Trophoblast cell (in vitro differentiated cells and primary cell): Measurements from ENCODE around the gene PRIMA1.

Experiments
- DNase-seq, 2 donors: peaks; one replicate each; pipeline ENCODE4 v3.0.0-alpha.2; 2016
- H2AFZ ChIP-seq: 2 replicates; pipeline ENCODE4 v1.6.1; 2013; ENCODE audit warnings: low read length, moderate library complexity, mild to moderate bottlenecking; ENCODE audit not compliant: insufficient read depth, poor library complexity
- H2AK5ac ChIP-seq: 2 replicates; pipeline ENCODE4 v1.6.1; 2013; ENCODE audit warnings: mild to moderate bottlenecking, low read length
- H2BK120ac ChIP-seq: 2 replicates; pipeline ENCODE4 v1.6.1; 2013; ENCODE audit warnings: low read length, mild to moderate bottlenecking, moderate library complexity; ENCODE audit not compliant: insufficient read depth, poor library complexity
- H2BK12ac ChIP-seq: 2 replicates; pipeline ENCODE4 v1.6.1; 2013; ENCODE audit warnings: mild to moderate bottlenecking, low read length, moderate library complexity
- H2BK5ac ChIP-seq: 2 replicates; pipeline ENCODE4 v1.6.1; 2013; ENCODE audit warnings: low read length, low read depth, moderate library complexity, mild to moderate bottlenecking; ENCODE audit not compliant: poor library complexity
- H3K14ac ChIP-seq: 2 replicates; pipeline ENCODE4 v1.6.1; 2013; ENCODE audit warnings: mild to moderate bottlenecking, low read length
- H3K18ac ChIP-seq: 2 replicates; pipeline ENCODE4 v1.6.1; 2013; ENCODE audit warnings: mild to moderate bottlenecking, low read length
- H3K23ac ChIP-seq: 2 replicates; pipeline ENCODE4 v1.6.1; 2013; ENCODE audit warnings: low read length
- H3K27ac ChIP-seq: 2 replicates; pipeline ENCODE4 v1.5.1; 2013; ENCODE audit warnings: low read depth, mild to moderate bottlenecking, inconsistent platforms, low read length, moderate library complexity
- H3K27me3 ChIP-seq: 2 replicates; pipeline ENCODE4 v1.6.1; 2013; ENCODE audit warnings: inconsistent platforms, mild to moderate bottlenecking, low read length, moderate library complexity; ENCODE audit not compliant: insufficient read depth
- H3K36me3 ChIP-seq, 2 experiments: 1 replicate in 1 of 2; 2 replicates in 1 of 2; pipeline ENCODE4 v1.6.1; 2013; ENCODE audit warnings: low read length in 2 of 2, mild to moderate bottlenecking in 2 of 2, moderate library complexity in 1 of 2; ENCODE audit not compliant: insufficient read depth in 2 of 2, control insufficient read depth in 1 of 2
- H3K4ac ChIP-seq: 2 replicates; pipeline ENCODE4 v1.6.1; 2013; ENCODE audit warnings: low read depth, mild to moderate bottlenecking, low read length, moderate library complexity
- H3K4me1 ChIP-seq, 2 experiments: 1 replicate in 1 of 2; 2 replicates in 1 of 2; pipeline ENCODE4 v1.6.1; 2013; ENCODE audit warnings: low read length in 2 of 2, mild to moderate bottlenecking in 2 of 2, moderate library complexity in 1 of 2; ENCODE audit not compliant: insufficient read depth in 2 of 2, control insufficient read depth in 1 of 2
- H3K4me2 ChIP-seq: 2 replicates; pipeline ENCODE4 v1.6.1; 2013; ENCODE audit warnings: inconsistent platforms, mild to moderate bottlenecking, low read length, moderate library complexity
- H3K4me3 ChIP-seq: 2 replicates; pipeline ENCODE4 v1.5.1; 2013; ENCODE audit warnings: mild to moderate bottlenecking, low read depth, low read length, inconsistent platforms
- H3K79me1 ChIP-seq: one replicate; pipeline ENCODE4 v1.6.1; 2013; ENCODE audit warnings: low read length
- H3K79me2 ChIP-seq: 2 replicates; pipeline ENCODE4 v1.6.1; 2013; ENCODE audit warnings: low read length, mild to moderate bottlenecking; ENCODE audit not compliant: control insufficient read depth, insufficient read depth, poor library complexity
- H3K9ac ChIP-seq: 2 replicates; pipeline ENCODE4 v1.6.1; 2013; ENCODE audit warnings: mild to moderate bottlenecking, low read length
- H3K9me3 ChIP-seq: 2 replicates; pipeline ENCODE4 v1.6.1; 2013; ENCODE audit warnings: low read depth, mild to moderate bottlenecking, control low read depth, inconsistent platforms, low read length; ENCODE audit not compliant: insufficient read depth
- H4K12ac ChIP-seq: 2 replicates; pipeline ENCODE4 v1.6.1; 2013; ENCODE audit warnings: low read depth, mild to moderate bottlenecking, low read length, moderate library complexity
- H4K8ac ChIP-seq: 2 replicates; pipeline ENCODE4 v1.6.1; 2013; ENCODE audit warnings: low read depth, mild to moderate bottlenecking, low read length, moderate library complexity
- H4K91ac ChIP-seq: one replicate; pipeline ENCODE4 v1.6.1; 2013; ENCODE audit warnings: low read depth, mild to moderate bottlenecking, low read length, moderate library complexity
- WGBS: extraction: QIAGEN DNeasy Blood & Tissue Kit; methylation state at CpG from one replicate; pipeline ENCODE4 v1.1.7; 2013; ENCODE audit warnings: missing lambda C conversion rate; ENCODE audit not compliant: insufficient read length, insufficient coverage; ENCODE audit errors: extremely low coverage; 5-methylcytosine and 5-hydroxymethylcytosine counted together

PRIMA1 gene

DNA sequence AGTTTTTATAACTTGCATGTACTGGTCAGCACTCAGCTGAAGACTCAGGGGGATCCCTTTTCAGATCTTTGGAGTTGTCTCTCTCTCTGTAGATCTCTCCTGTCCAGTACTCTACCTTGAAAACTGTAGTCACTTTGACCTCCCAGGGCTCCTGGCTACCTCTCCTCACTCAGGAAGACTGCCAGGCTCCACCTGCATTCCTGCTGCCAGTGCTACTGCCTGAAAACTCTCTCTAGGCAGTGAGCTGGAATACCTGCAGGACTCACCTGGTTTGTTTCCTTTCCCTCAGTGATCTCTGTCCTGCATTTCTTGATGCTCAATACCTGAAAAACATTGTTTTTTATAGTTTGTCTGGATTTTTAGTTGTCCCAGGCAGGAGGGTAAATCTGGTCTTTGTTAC is 87.4 kb downstream of the PRIMA1 start:
- Histone ChIP-seq H2AK5ac (no peak overlapping the region), H3K9me3 (peaks cover 2% of the 10 kb centered on the region), H3K79me1 (no peaks in the 10 kb centered on the region), H3K14ac (no peak overlapping the region), H2BK5ac (no peak overlapping the region), H3K9ac (no peak overlapping the region), H4K91ac (no peak overlapping the region), H4K8ac (no peak overlapping the region), H3K36me3 (no peaks in the 10 kb centered on the region), H3K4me2 (no peak overlapping the region), H3K4ac (no peak overlapping the region), H3K79me2 (no peaks in the 10 kb centered on the region), H3K18ac (no peak overlapping the region), H3K4me3 (no peak overlapping the region), H2BK120ac (no peak overlapping the region), H2BK12ac (no peak overlapping the region), H3K23ac (no peak overlapping the region), H3K27me3 (no peaks in the 10 kb centered on the region), H3K4me1 (no peaks in the 10 kb centered on the region), H4K12ac (no peak overlapping the region), H2AFZ (no peak overlapping the region), H3K27ac (no peak overlapping the region)
- no peak for DNase-seq

DNA sequence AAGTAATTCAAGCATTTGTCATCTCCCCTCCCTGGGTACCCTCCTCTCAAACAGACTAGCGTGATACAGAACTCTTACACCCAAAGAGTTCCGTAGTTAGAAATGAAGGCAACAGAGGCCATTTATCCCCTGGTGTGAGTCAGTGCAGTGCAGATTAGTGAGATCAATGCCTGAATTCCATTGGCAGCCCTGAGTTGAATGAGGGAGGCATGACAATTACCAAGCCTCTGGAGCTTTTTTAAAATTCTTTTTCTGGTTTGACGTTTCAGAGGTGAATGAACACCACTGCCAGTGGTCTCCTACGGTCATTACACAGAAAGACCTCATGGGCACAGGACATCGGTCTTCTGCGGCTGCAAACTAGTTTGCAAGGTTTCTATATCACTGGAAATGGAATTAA is 94.4 kb downstream of the PRIMA1 start:
- Histone ChIP-seq H4K12ac (no peak overlapping the region), H4K8ac (no peak overlapping the region), H3K27me3 (no peaks in the 10 kb centered on the region), H3K79me1 (no peaks in the 10 kb centered on the region), H3K18ac (no peak overlapping the region), H3K36me3 (no peaks in the 10 kb centered on the region), H3K4ac (no peak overlapping the region), H3K9me3 (peaks cover 2% of the 10 kb centered on the region), H2AFZ (no peak overlapping the region), H4K91ac (no peak overlapping the region), H3K79me2 (no peaks in the 10 kb centered on the region), H2BK12ac (no peak overlapping the region), H2BK5ac (no peak overlapping the region), H3K4me3 (no peak overlapping the region), H3K14ac (no peak overlapping the region), H3K27ac (no peak overlapping the region), H2AK5ac (no peak overlapping the region), H3K23ac (no peak overlapping the region), H3K4me2 (no peak overlapping the region), H3K9ac (no peak overlapping the region), H3K4me1 (no peaks in the 10 kb centered on the region), H2BK120ac (no peak overlapping the region)
- no CpG with 5 or more reads among the region's 6 CpGs for WGBS
- DNase-seq, result no peak

- Histone ChIP-seq H3K9ac (no peak overlapping the region), H3K4ac (no peak overlapping the region), H3K36me3 (no peaks in the 10 kb centered on the region), H4K12ac (no peak overlapping the region), H3K14ac (no peak overlapping the region), H4K8ac (no peak overlapping the region), H2BK120ac (no peak overlapping the region), H4K91ac (no peak overlapping the region), H3K27ac (no peak overlapping the region), H2BK12ac (no peak overlapping the region), H3K79me2 (no peaks in the 10 kb centered on the region), H2BK5ac (no peak overlapping the region), H3K18ac (no peak overlapping the region), H3K79me1 (no peaks in the 10 kb centered on the region), H2AFZ (no peak overlapping the region), H3K27me3 (no peaks in the 10 kb centered on the region), H3K4me1 (no peaks in the 10 kb centered on the region), H3K23ac (no peak overlapping the region), H3K9me3 (no peaks in the 10 kb centered on the region), H2AK5ac (no peak overlapping the region), H3K4me2 (no peak overlapping the region), H3K4me3 (no peak overlapping the region)
- no CpG with 5 or more reads among the region's 16 CpGs for WGBS
- peak; percentile 13 to 55 for DNase-seq
Observed at GRCh38 chr14:93691042-93691780, 97.1 kb downstream of the PRIMA1 start.

GRCh38 chr14:93690146-93690545 is 98.1 kb downstream of the PRIMA1 start:
- Histone ChIP-seq H3K9me3 (no peaks in the 10 kb centered on the region), H3K27ac (no peak overlapping the region), H3K4me3 (no peak overlapping the region), H4K8ac (no peak overlapping the region), H2AFZ (no peak overlapping the region), H2BK120ac (no peak overlapping the region), H3K9ac (no peak overlapping the region), H3K18ac (no peak overlapping the region), H3K4me1 (no peaks in the 10 kb centered on the region), H3K4ac (no peak overlapping the region), H3K4me2 (no peak overlapping the region), H3K27me3 (no peaks in the 10 kb centered on the region), H3K14ac (no peak overlapping the region), H2AK5ac (no peak overlapping the region), H4K12ac (no peak overlapping the region), H2BK12ac (no peak overlapping the region), H2BK5ac (no peak overlapping the region), H4K91ac (no peak overlapping the region), H3K23ac (no peak overlapping the region), H3K36me3 (no peaks in the 10 kb centered on the region), H3K79me2 (no peaks in the 10 kb centered on the region), H3K79me1 (no peaks in the 10 kb centered on the region)
- DNase-seq, result no peak
- WGBS, result no CpG with 5 or more reads among the region's 6 CpGs
